Astrocyte (in vitro differentiated cells and primary cell): Measurements from ENCODE around the gene C2CD4A. TPM values are rescaled to one million over a fixed set of nuclear protein-coding genes. Genes with fewer than 3 reads are reported as not detected.

Experiments
- DNase-seq: peaks from one replicate; pipeline ENCODE4 v3.0.0-alpha.2; 2010; ENCODE audit warnings: low read depth
- FAIRE-seq: peaks from 2 replicates; lab custom pipeline; 2011; peaks lifted over from hg19 to GRCh38; lab: Jason Lieb, UNC
- H2AFZ ChIP-seq: 2 replicates; pipeline ENCODE4 v1.6.0; 2012; ENCODE audit warnings: low read depth, low read length, inconsistent platforms
- H3K27ac ChIP-seq: 2 replicates; pipeline ENCODE4 v1.5.1; 2011; ENCODE audit warnings: low read depth, low read length, inconsistent platforms
- H3K27me3 ChIP-seq: 2 replicates; pipeline ENCODE4 v1.6.0; 2011; ENCODE audit warnings: low read length, inconsistent platforms; ENCODE audit not compliant: insufficient read depth
- H3K36me3 ChIP-seq: 2 replicates; pipeline ENCODE4 v1.5.1; 2011; ENCODE audit warnings: low read length, inconsistent platforms; ENCODE audit not compliant: insufficient read depth
- H3K4me1 ChIP-seq: 2 replicates; pipeline ENCODE4 v1.5.1; 2011; ENCODE audit warnings: low read length, inconsistent platforms; ENCODE audit not compliant: insufficient read depth
- H3K4me2 ChIP-seq: 2 replicates; pipeline ENCODE4 v1.6.0; 2012; ENCODE audit warnings: low read length, inconsistent platforms
- H3K4me3 ChIP-seq: 2 replicates; pipeline ENCODE4 v1.5.1; 2011; ENCODE audit warnings: low read depth, mild to moderate bottlenecking, low read length, inconsistent platforms; ENCODE audit not compliant: insufficient read depth
- H3K79me2 ChIP-seq: 2 replicates; pipeline ENCODE4 v1.6.0; 2012; ENCODE audit warnings: mild to moderate bottlenecking, low read length, inconsistent platforms; ENCODE audit not compliant: insufficient read depth
- H3K9ac ChIP-seq: 2 replicates; pipeline ENCODE4 v1.6.0; 2012; ENCODE audit warnings: mild to moderate bottlenecking, low read length, inconsistent platforms
- H3K9me3 ChIP-seq: 2 replicates; pipeline ENCODE4 v1.5.1; 2012; ENCODE audit warnings: low read depth, mild to moderate bottlenecking, low read length, inconsistent platforms; ENCODE audit not compliant: insufficient read depth
- H4K20me1 ChIP-seq: 2 replicates; pipeline ENCODE4 v1.6.0; 2012; ENCODE audit warnings: low read length, inconsistent platforms; ENCODE audit not compliant: insufficient read depth
- H3K27ac Mint-ChIP-seq: one replicate; pipeline ENCODE4 v1.8.0; 2021; ENCODE audit warnings: mild to moderate bottlenecking, mixed read lengths; ENCODE audit not compliant: unreplicated experiment
- H3K27me3 Mint-ChIP-seq: one replicate; pipeline ENCODE4 v1.8.0; 2021; ENCODE audit warnings: low read depth, mixed read lengths; ENCODE audit not compliant: unreplicated experiment
- H3K36me3 Mint-ChIP-seq: one replicate; pipeline ENCODE4 v1.8.0; 2021; ENCODE audit warnings: low read depth, mixed read lengths; ENCODE audit not compliant: unreplicated experiment
- H3K4me1 Mint-ChIP-seq: one replicate; pipeline ENCODE4 v1.8.0; 2021; ENCODE audit warnings: low read depth, mixed read lengths; ENCODE audit not compliant: unreplicated experiment
- H3K4me3 Mint-ChIP-seq: one replicate; pipeline ENCODE4 v1.8.0; 2021; ENCODE audit warnings: mild to moderate bottlenecking, moderate library complexity, mixed read lengths; ENCODE audit not compliant: unreplicated experiment
- H3K9me3 Mint-ChIP-seq: one replicate; pipeline ENCODE4 v1.8.0; 2021; ENCODE audit warnings: mild to moderate bottlenecking, mixed read lengths; ENCODE audit not compliant: unreplicated experiment
- CTCF ChIP-seq: IDR thresholded peaks from 2 replicates; pipeline ENCODE4 v1.5.1; 2011; ENCODE audit warnings: low read depth, mild to moderate bottlenecking, inconsistent platforms, low read length, moderate library complexity; ENCODE audit not compliant: insufficient read depth
- EZH2 ChIP-seq: IDR thresholded peaks from 2 replicates; pipeline ENCODE4 v1.6.1; 2012; ENCODE audit warnings: mild to moderate bottlenecking, low read length, inconsistent platforms; ENCODE audit not compliant: insufficient read depth
- total RNA-seq: library from RNA; stranded (reverse); gene quantifications from 2 replicates; pipeline ENCODE4 v1.2.1, GENCODE V29; 2021

The C2CD4A gene
- total RNA-seq, 1 donor from 2014 or later: not detected

- Histone ChIP-seq H3K27ac (peak overlapping the region; percentile 67), H3K27me3 (peaks cover 13% of the 10 kb centered on the region), H3K4me3 (peak overlapping the region; percentile 72), H3K4me1 (peaks cover 12% of the 10 kb centered on the region), H3K4me2 (peak overlapping the region; percentile 98), H3K9ac (peak overlapping the region; percentile 86), H2AFZ (peak overlapping the region; percentile 95), H4K20me1 (peaks cover 26% of the 10 kb centered on the region), H3K79me2 (peaks cover 37% of the 10 kb centered on the region), H3K36me3 (no peaks in the 10 kb centered on the region), H3K9me3 (no peaks in the 10 kb centered on the region)
- H3K4me1 Mint-ChIP-seq: peaks cover 8% of the 10 kb centered on the region
- no peaks in the 10 kb centered on the region for H3K9me3 Mint-ChIP-seq
- DNase-seq: no peak
- peak overlapping the region; percentile 54 for H3K27ac Mint-ChIP-seq
- H3K4me3 Mint-ChIP-seq: peak overlapping the region; percentile 92
- TF ChIP-seq EZH2: no peak
- peak; percentile 36 for TF ChIP-seq CTCF
- H3K27me3 Mint-ChIP-seq: peaks cover 23% of the 10 kb centered on the region
- FAIRE-seq: no peak
- no peaks in the 10 kb centered on the region for H3K36me3 Mint-ChIP-seq
Measured at GRCh38 chr15:62059108-62059815, 7.5 kb upstream of the C2CD4A start.

- H3K4me1 ChIP-seq: peaks cover 12% of the 10 kb centered on the region
- H2AFZ ChIP-seq: peak overlapping the region; percentile 95
- DNase-seq (peak; percentile 36), FAIRE-seq (no peak)
- H3K79me2 ChIP-seq: peaks cover 33% of the 10 kb centered on the region
- H3K9me3 ChIP-seq: no peaks in the 10 kb centered on the region
- Mint-ChIP-seq H3K27ac (peak overlapping the region; percentile 54), H3K9me3 (no peaks in the 10 kb centered on the region), H3K36me3 (no peaks in the 10 kb centered on the region), H3K4me3 (peak overlapping the region; percentile 92), H3K4me1 (peaks cover 4% of the 10 kb centered on the region), H3K27me3 (peaks cover 25% of the 10 kb centered on the region)
- TF ChIP-seq EZH2: no peak
- TF ChIP-seq CTCF: no peak
- peak overlapping the region; percentile 67 for H3K27ac ChIP-seq
- peaks cover 23% of the 10 kb centered on the region for H4K20me1 ChIP-seq
- peak overlapping the region; percentile 72 for H3K4me3 ChIP-seq
- H3K4me2 ChIP-seq: peak overlapping the region; percentile 98
- H3K27me3 ChIP-seq: peaks cover 13% of the 10 kb centered on the region
- no peaks in the 10 kb centered on the region for H3K36me3 ChIP-seq
- peak overlapping the region; percentile 86 for H3K9ac ChIP-seq
Measured at GRCh38 chr15:62059816-62060112, 7.0 kb upstream of the C2CD4A start.
